ENCODE results near the gene TMX3.

The TMX3 gene

GRCh38 chr18:68667121-68667520 is 47.8 kb downstream of the TMX3 start:
- no peak for TF ChIP-seq CTCF (IDR thresholded peaks at IDR 0.05; ENCODE audit: insufficient read depth, low read depth, low read length, missing control alignments)
- no peak overlapping the region for H3K4me3 ChIP-seq (ENCODE audit: low read length)
- DNase-seq (ENCODE audit: low read depth), result no peak

GRCh38 chr18:68666381-68666780 is 48.5 kb downstream of the TMX3 start:
- no peak overlapping the region for H3K4me3 ChIP-seq (ENCODE audit: low read length)
- no peak for DNase-seq (ENCODE audit: low read depth)
- TF ChIP-seq CTCF (IDR thresholded peaks at IDR 0.05; ENCODE audit: insufficient read depth, low read depth, low read length, missing control alignments), result no peak

- DNase-seq (ENCODE audit: low read depth), result no peak
- TF ChIP-seq CTCF (IDR thresholded peaks at IDR 0.05; ENCODE audit: insufficient read depth, low read depth, low read length, missing control alignments), result no peak
- H3K4me3 ChIP-seq (ENCODE audit: low read length), result no peak overlapping the region
Observed at GRCh38 chr18:68665628-68666027, 49.3 kb downstream of the TMX3 start.

GRCh38 chr18:68662754-68663153 is 52.2 kb downstream of the TMX3 start:
- H3K4me3 ChIP-seq (ENCODE audit: low read length), result no peak overlapping the region
- peak; percentile 10 for DNase-seq (ENCODE audit: low read depth)
- peak; percentile 25 for TF ChIP-seq CTCF (IDR thresholded peaks at IDR 0.05; ENCODE audit: insufficient read depth, low read depth, low read length, missing control alignments)

GRCh38 chr18:68660354-68661183 is 54.3 kb downstream of the TMX3 start:
- DNase-seq (ENCODE audit: low read depth), result peak; percentile 55
- TF ChIP-seq CTCF (IDR thresholded peaks at IDR 0.05; ENCODE audit: insufficient read depth, low read depth, low read length, missing control alignments), result peak; percentile 45
- H3K4me3 ChIP-seq (ENCODE audit: low read length), result no peak overlapping the region

GRCh38 chr18:68648191-68648590 is 66.7 kb downstream of the TMX3 start:
- TF ChIP-seq CTCF (IDR thresholded peaks at IDR 0.05; ENCODE audit: insufficient read depth, low read depth, low read length, missing control alignments), result no peak
- DNase-seq (ENCODE audit: low read depth), result no peak
- no peak overlapping the region for H3K4me3 ChIP-seq (ENCODE audit: low read length)

GRCh38 chr18:68642003-68642402 is 72.9 kb downstream of the TMX3 start:
- no peak overlapping the region for H3K4me3 ChIP-seq (ENCODE audit: low read length)
- no peak for TF ChIP-seq CTCF (IDR thresholded peaks at IDR 0.05; ENCODE audit: insufficient read depth, low read depth, low read length, missing control alignments)
- no peak for DNase-seq (ENCODE audit: low read depth)

Measured in epithelial cell of esophagus (primary cell).